Femur (tissue), 1 donor: ENCODE results near the gene CTDNEP1.

Experiments
- DNase-seq: peaks from one replicate; pipeline ENCODE4 v3.0.0-alpha.2; 2017

CTDNEP1 gene

GRCh38 chr17:7214300-7215135, 37.0 kb downstream of the CTDNEP1 start:
- DNase-seq, result peak; percentile 100

GRCh38 chr17:7213895-7214299, 37.6 kb downstream of the CTDNEP1 start:
- DNase-seq, result peak; percentile 91

- DNase-seq, result peak; percentile 24
Measured at GRCh38 chr17:7211491-7212273, 39.9 kb downstream of the CTDNEP1 start.

GRCh38 chr17:7208754-7209460, 42.6 kb downstream of the CTDNEP1 start:
- DNase-seq, result no peak

GRCh38 chr17:7208027-7208571, 43.4 kb downstream of the CTDNEP1 start:
- peak; percentile 34 for DNase-seq

GRCh38 chr17:7207120-7208001, 44.2 kb downstream of the CTDNEP1 start:
- DNase-seq, result peak; percentile 61

- DNase-seq, result peak; percentile 21
Measured at GRCh38 chr17:7205561-7205960, 46.0 kb downstream of the CTDNEP1 start.

GRCh38 chr17:7204828-7205461, 46.6 kb downstream of the CTDNEP1 start:
- DNase-seq, result peak; percentile 94

- peak; percentile 26 for DNase-seq
Measured at GRCh38 chr17:7204336-7204735, 47.2 kb downstream of the CTDNEP1 start.

- DNase-seq, result peak; percentile 26
Measured at GRCh38 chr17:7203391-7203790, 48.1 kb downstream of the CTDNEP1 start.

GRCh38 chr17:7196651-7197401, 54.7 kb downstream of the CTDNEP1 start:
- no peak for DNase-seq

GRCh38 chr17:7195971-7196370, 55.6 kb downstream of the CTDNEP1 start:
- DNase-seq, result no peak
